Measurements from ENCODE around the gene TYK2. TPM values are rescaled to one million over a fixed set of nuclear protein-coding genes. Genes with fewer than 3 reads are reported as not detected.

The TYK2 gene
- total and polyA plus RNA-seq, 9 of the 15 experiments (the other 6 are each of a cell fraction or from before 2014, with no cell fraction given), result 15.0 to 182 (median 85.9) TPM

- TF ChIP-seq ZNF407 (IDR thresholded peaks at IDR 0.05; ENCODE audit: low read depth) (no peak), CREB3 (tag; conservative IDR thresholded peaks at IDR 0.05; ENCODE audit: low read depth) (peak; percentile 95), MAFF (IDR thresholded peaks at IDR 0.05; ENCODE audit: low read length) (no peak), ELK1 (CRISPR knock-in tag; IDR thresholded peaks at IDR 0.05) (no peak), SIX5 (IDR thresholded peaks at IDR 0.05; ENCODE audit: borderline replicate concordance in 1 of 2, insufficient read depth in 1 of 2, low read depth in 1 of 2, low read length in 2 of 2) (no peak), ZFX (CRISPR knock-in tag; IDR thresholded peaks at IDR 0.05) (peak; percentile 72), CUX1 (CRISPR knock-in tag; IDR thresholded peaks at IDR 0.05) (no peak), SMAD1 (IDR thresholded peaks at IDR 0.05; ENCODE audit: low read depth, low read length, partially characterized antibody) (no peak), ZNF644 (tag; IDR thresholded peaks at IDR 0.05; ENCODE audit: low read depth) (peak; percentile 94)
Observed at GRCh38 chr19:10416380-10417257, 36.2 kb upstream of the TYK2 start (continued).

Data from K562 (cell line).